Tibial nerve (tissue), 4 donors: ENCODE results near the gene LSR. TPM values are rescaled to one million over a fixed set of nuclear protein-coding genes. Genes with fewer than 3 reads are reported as not detected.

ENCODE experiments used
- DNase-seq, 2 donors: peaks; one replicate each; pipeline ENCODE4 v3.0.0-alpha.2; 2019; ENCODE audit warnings: low spot score in 2 of 2
- H3K27ac ChIP-seq, 4 donors: fragments of 200-600 bp; sonication (generic) in 3 of 4; one replicate each; pipeline ENCODE4 v1.5.1; 2017 to 2019; ENCODE audit warnings: mild to moderate bottlenecking in 1 of 4
- H3K27me3 ChIP-seq, 2 donors: fragments of 200-600 bp; sonication (generic) in 1 of 2; one replicate each; pipeline versions ENCODE4 v1.5.1 to v1.6.0; 2017 to 2019
- H3K36me3 ChIP-seq, 3 donors: fragments of 200-600 bp; sonication (generic); one replicate each; pipeline ENCODE4 v1.5.1; 2018 to 2019
- H3K4me1 ChIP-seq, 4 donors: fragments of 200-600 bp; sonication (generic) in 3 of 4; one replicate each; pipeline ENCODE4 v1.5.1; 2017 to 2019
- H3K4me3 ChIP-seq, 4 donors: fragments of 200-600 bp; sonication (generic) in 3 of 4; one replicate each; pipeline ENCODE4 v1.5.1; 2017 to 2019; ENCODE audit warnings: mild to moderate bottlenecking in 1 of 4, moderate library complexity in 1 of 4
- H3K9me3 ChIP-seq, 4 donors: fragments of 200-600 bp; sonication (generic) in 3 of 4; one replicate each; pipeline ENCODE4 v1.5.1; 2017 to 2019
- CTCF ChIP-seq, 5 experiments: fragments of 200-600 bp in 3 of 5; fragments of 450-650 bp in 2 of 5; sonication (generic) in 3 of 5; IDR thresholded peaks; one replicate each; pipeline ENCODE4 v1.5.1; 2016 to 2019; ENCODE audit warnings: antibody characterized with exemption in 5 of 5, mild to moderate bottlenecking in 3 of 5, moderate library complexity in 2 of 5
- EP300 ChIP-seq, 2 donors: sonication (generic); formaldehyde crosslinking; IDR thresholded peaks; one replicate each; pipeline ENCODE4 v1.6.1; 2017; ENCODE audit warnings: antibody characterized with exemption in 2 of 2, mild to moderate bottlenecking in 1 of 2
- POLR2A ChIP-seq, 2 donors: fragments of 450-650 bp; IDR thresholded peaks; one replicate each; pipeline ENCODE4 v1.6.1; 2017; ENCODE audit warnings: antibody characterized with exemption in 2 of 2, mild to moderate bottlenecking in 2 of 2, moderate library complexity in 2 of 2
- WGBS, 2 donors: methylation state at CpG; one replicate each; pipeline ENCODE4 v1.1.5; 2018; 5-methylcytosine and 5-hydroxymethylcytosine counted together
- total RNA-seq, 4 donors: library from RNA; depleted of rRNA; stranded (reverse); fragments of >200 nt; gene quantifications; one replicate each; pipeline ENCODE4 v1.1.0, GENCODE V29; 2016

Gene LSR
- total RNA-seq, 4 donors from 2014 or later: 3.1 to 34.9 (median 19.1) TPM

- no peak for DNase-seq
- Histone ChIP-seq H3K9me3 (no peaks in the 10 kb centered on the region), H3K27me3 (peaks cover 0 to 34% of the 10 kb centered on the region in 2 donors), H3K4me3 (no peak overlapping the region), H3K27ac (no peak overlapping the region), H3K36me3 (no peaks in the 10 kb centered on the region), H3K4me1 (peaks cover 0 to 13% (median 5%) of the 10 kb centered on the region in 4 donors)
- 81 to 89% methylated on average over 10 to 16 of the region's 16 CpGs for WGBS, 2 donors
- no peak for TF ChIP-seq CTCF (IDR thresholded peaks at IDR 0.05)
- no peak for TF ChIP-seq POLR2A (IDR thresholded peaks at IDR 0.05)
- no peak for TF ChIP-seq EP300 (IDR thresholded peaks at IDR 0.05)
Measured at GRCh38 chr19:35302446-35302845, 53.6 kb downstream of the LSR start.

GRCh38 chr19:35303357-35303915, 54.6 kb downstream of the LSR start:
- 79 to 88% methylated on average over 6 of the region's 6 CpGs for WGBS, 2 donors
- Histone ChIP-seq H3K36me3 (no peaks in the 10 kb centered on the region), H3K27me3 (peaks cover 0 to 27% of the 10 kb centered on the region in 2 donors), H3K4me3 (no peak overlapping the region), H3K4me1 (peaks cover 0 to 23% (median 5%) of the 10 kb centered on the region in 4 donors), H3K9me3 (no peaks in the 10 kb centered on the region), H3K27ac (no peak overlapping the region)
- DNase-seq: no peak
- TF ChIP-seq POLR2A (IDR thresholded peaks at IDR 0.05): no peak
- no peak for TF ChIP-seq CTCF (IDR thresholded peaks at IDR 0.05)
- no peak for TF ChIP-seq EP300 (IDR thresholded peaks at IDR 0.05)

GRCh38 chr19:35304036-35304435, 55.2 kb downstream of the LSR start:
- no peak for TF ChIP-seq POLR2A (IDR thresholded peaks at IDR 0.05)
- no peak for TF ChIP-seq CTCF (IDR thresholded peaks at IDR 0.05)
- 75% methylated on average over 11 of the region's 11 CpGs for WGBS, 2 donors
- Histone ChIP-seq H3K4me1 (peaks cover 0 to 29% (median 5%) of the 10 kb centered on the region in 4 donors), H3K27ac (no peak overlapping the region), H3K4me3 (no peak overlapping the region), H3K9me3 (no peaks in the 10 kb centered on the region), H3K36me3 (no peaks in the 10 kb centered on the region), H3K27me3 (peaks cover 0 to 24% of the 10 kb centered on the region in 2 donors)
- no peak for DNase-seq

GRCh38 chr19:35305181-35305580, 56.4 kb downstream of the LSR start:
- Histone ChIP-seq H3K27me3 (peaks cover 0 to 17% of the 10 kb centered on the region in 2 donors), H3K27ac (no peak overlapping the region)
- WGBS, 2 donors: 70 to 81% methylated on average over 6 of the region's 6 CpGs

More at GRCh38 chr19:35305181-35305580, 56.4 kb downstream of the LSR start:
- Histone ChIP-seq H3K9me3 (no peaks in the 10 kb centered on the region), H3K4me3 (no peak overlapping the region), H3K4me1 (peaks cover 0 to 37% (median 5%) of the 10 kb centered on the region in 4 donors), H3K36me3 (no peaks in the 10 kb centered on the region)
- no peak for DNase-seq
- TF ChIP-seq EP300 (IDR thresholded peaks at IDR 0.05) (no peak), CTCF (IDR thresholded peaks at IDR 0.05) (no peak), POLR2A (IDR thresholded peaks at IDR 0.05) (no peak)
